ENCODE data around the gene SARM1.

- TF ChIP-seq CTCF (IDR thresholded peaks at IDR 0.05; ENCODE audit: poor library complexity) (no peak), EZH2 (IDR thresholded peaks at IDR 0.05; ENCODE audit: borderline replicate concordance) (no peak)
These were observed 2.4 kb upstream of the SARM1 start for GRCh38 chr17:28368915-28369683.
